Heart right ventricle (tissue), 16 donors: ENCODE results near the gene ZMYND10. TPM values are rescaled to one million over a fixed set of nuclear protein-coding genes. Genes with fewer than 3 reads are reported as not detected.

Experiments
- ATAC-seq, 8 donors: fragments of 200-7000 bp; cut with Tn5 transposase; one replicate each; pipeline ENCODE4 v1.9.1; 2020; ENCODE audit warnings: mild to moderate bottlenecking in 8 of 8, moderate library complexity in 8 of 8, moderate number of reproducible peaks in 1 of 8
- DNase-seq, 2 donors: peaks; one replicate each; pipeline ENCODE4 v3.0.0-alpha.2; 2020
- H3K27ac ChIP-seq, 10 donors: fragments of 200-600 bp; sonication (generic) in 2 of 10; one replicate each; pipeline versions ENCODE4 v1.5.0 to v1.8.0; 2020 to 2022; ENCODE audit warnings: mild to moderate bottlenecking in 3 of 10
- H3K27me3 ChIP-seq, 7 donors: fragments of 200-600 bp; one replicate each; pipeline ENCODE4 v1.8.0; 2021 to 2022; ENCODE audit warnings: mild to moderate bottlenecking in 2 of 7
- H3K36me3 ChIP-seq, 9 donors: fragments of 200-600 bp; sonication (generic) in 1 of 9; one replicate each; pipeline versions ENCODE4 v1.5.0 to v1.8.0; 2020 to 2022; ENCODE audit warnings: mild to moderate bottlenecking in 2 of 9
- H3K4me1 ChIP-seq, 9 donors: fragments of 200-600 bp; sonication (generic) in 1 of 9; one replicate each; pipeline versions ENCODE4 v1.5.0 to v1.8.0; 2020 to 2022; ENCODE audit warnings: mild to moderate bottlenecking in 4 of 9
- H3K4me3 ChIP-seq, 10 donors: fragments of 200-600 bp; sonication (generic) in 2 of 10; one replicate each; pipeline versions ENCODE4 v1.5.0 to v1.8.0; 2020 to 2022; ENCODE audit warnings: mild to moderate bottlenecking in 7 of 10, moderate library complexity in 2 of 10
- H3K9me3 ChIP-seq, 11 donors: fragments of 200-600 bp in 10 of 11; sonication (generic) in 2 of 11; one replicate each; pipeline versions ENCODE4 v1.5.0 to v1.8.0; 2013 to 2022; ENCODE audit warnings: mild to moderate bottlenecking in 2 of 11, control low read depth in 1 of 11, moderate library complexity in 1 of 11
- CTCF ChIP-seq, 9 donors: fragments of 200-600 bp; sonication (generic) in 2 of 9; IDR thresholded peaks; one replicate each; pipeline versions ENCODE4 v1.5.0 to v1.8.0; 2021 to 2022; ENCODE audit warnings: antibody characterized with exemption in 9 of 9, mild to moderate bottlenecking in 5 of 9, moderate library complexity in 1 of 9
- WGBS, 2 donors: extraction: QIAGEN DNeasy Blood & Tissue Kit; methylation state at CpG; one replicate each; pipeline ENCODE4 v1.1.7; 2013; ENCODE audit warnings: inconsistent platforms in 1 of 2; 5-methylcytosine and 5-hydroxymethylcytosine counted together
- intact Hi-C, 10 donors: fragments of 100-400 bp; cut with DNase I; formaldehyde crosslinking; loops; one replicate each; pipeline versions ENCODE4 v1.11.1 to v1.14.2; 2022
- polyA plus RNA-seq, 2 donors: library from polyadenylated mRNA; stranded (reverse); fragments of 200-250 nt; gene quantifications; one replicate each; pipeline ENCODE4 v1.2.3, GENCODE V29; 2013
- total RNA-seq, 10 donors: library from RNA; stranded (reverse); fragmentation: NEBNext Ultra II Directional in 3 of 10; extraction: Animal tissue kit (Norgen Biotek cat#: 25700) in 3 of 10; gene quantifications; one replicate each; pipeline versions ENCODE4 v1.2.1 to v1.2.4, GENCODE V29; 2021 to 2023
- donor health status: Arrhythmogenic right ventricular cardiomyopathy.
- donor health status: ischemic (EF 13 %, LVEDD 7.1; RV severe dilation, severe dysfunction).
- donor health status: healthy with polysubstance abuse.
- donor health status: DM: no; HTN: yes; CAD: no.
- donor health status: DM: no; HTN: no; CAD: no.
- donor health status: ischemic (EF 25% LVEDD 6.9; RV normal size, moderate dysfunction).
- donor health status: ischemic (EF 25% LVEDD 5.7; RV mildly dilated, moderate dysfunction).
- donor health status: healthy.
- donor health status: DM: yes; HTN: yes; CAD: no.
- donor health status: Ischemic cardiomyopathy.
- donor health status: ischemic (EF 35%, LVEDD 5.7; RV mildly dilated, moderate dysfunction).
- donor health status: nonischemic (EF 11% LVEDD 7.7; RV severe dilation, severe dysfunction).
- donor health status: DM: yes; HTN: yes; CAD: no.
- donor health status: PGD.
- donor health status: ischemic (EF 29% LVEDD 5.4; RV normal size, mild dysfunction).
- donor health status: nonischemic (EF 23%, LVEDD 6.1; RV moderate dilation, normal function).

ZMYND10 gene
- total and polyA plus RNA-seq, 12 donors = 0.15 to 0.88 (median 0.22) TPM; not detected in 7

GRCh38 chr3:50356553-50356952 is 11.0 kb upstream of the ZMYND10 start:
- 34 to 37% methylated on average over 5 of the region's 5 CpGs for WGBS, 2 donors
- Histone ChIP-seq H3K9me3 (no peaks in the 10 kb centered on the region), H3K27me3 (no peaks in the 10 kb centered on the region), H3K4me3 (peak overlapping the region in 9 of 10 donors; percentile 20 to 100 (median 90)), H3K27ac (peak overlapping the region in 8 of 10 donors; percentile 13 to 97 (median 50)), H3K36me3 (peaks cover 0 to 60% (median 23%) of the 10 kb centered on the region in 9 donors), H3K4me1 (peaks cover 30 to 61% (median 46%) of the 10 kb centered on the region in 9 donors)
- TF ChIP-seq CTCF (IDR thresholded peaks at IDR 0.05) = no peak
- DNase-seq = peak in 1 of 2 donors; percentile 61
- ATAC-seq = peak in 7 of 8 donors; percentile 4 to 36 (median 17)
- intact Hi-C loops = loop anchor here in 1 of 10 donors (5.0 kb wide), 1 partner anchor 256 kb away; the partner anchor contains the start of gene CISH

DNA sequence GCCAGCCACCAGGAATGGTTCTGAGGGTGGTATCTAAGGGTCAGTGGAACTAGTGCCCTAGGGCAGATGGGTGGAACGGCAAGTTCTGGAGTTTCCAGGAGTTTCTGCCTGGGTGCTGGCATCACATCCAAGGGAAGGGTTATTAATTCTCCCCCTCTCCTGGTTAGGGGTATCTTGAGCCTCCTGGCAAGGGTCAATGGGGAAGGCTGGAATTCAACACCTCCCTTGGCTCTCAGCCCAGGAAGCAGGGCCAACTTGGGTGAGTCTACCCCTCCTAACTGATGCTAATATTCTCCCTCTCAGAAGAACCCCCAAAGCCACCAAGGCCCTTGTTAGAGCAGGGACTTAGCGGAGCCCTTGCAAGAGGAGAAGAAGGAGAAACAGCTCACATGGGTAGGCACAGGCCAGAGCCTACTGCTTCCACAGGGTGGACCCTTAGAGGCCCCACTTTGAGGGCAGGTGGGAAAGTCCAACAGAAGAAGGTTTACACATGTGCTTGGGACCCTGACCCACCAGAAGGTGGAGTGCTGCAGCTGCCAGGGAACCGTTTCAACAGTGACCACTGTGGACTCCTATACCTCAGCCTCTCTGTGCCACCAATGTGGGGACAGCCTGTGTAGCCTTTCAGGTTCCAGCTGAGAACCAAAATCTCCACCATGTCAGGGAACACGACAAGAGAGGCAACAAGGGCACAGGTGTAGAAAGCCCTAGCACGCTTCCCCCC is 10.5 kb upstream of the ZMYND10 start:
- H3K9me3 ChIP-seq = no peaks in the 10 kb centered on the region
- intact Hi-C loops = loop anchor here in 1 of 10 donors (5.0 kb wide), 1 partner anchor 256 kb away; the partner anchor contains the start of gene CISH
- DNase-seq (no peak), ATAC-seq (no peak)
- H3K36me3 ChIP-seq = peaks cover 0 to 60% (median 23%) of the 10 kb centered on the region in 9 donors
- H3K27ac ChIP-seq = peak overlapping the region in 7 of 10 donors; percentile 31 to 97 (median 49)
- H3K4me1 ChIP-seq = peaks cover 35 to 67% (median 52%) of the 10 kb centered on the region in 9 donors
- no peaks in the 10 kb centered on the region for H3K27me3 ChIP-seq
- H3K4me3 ChIP-seq = peak overlapping the region in 8 of 10 donors; percentile 20 to 98 (median 90)
- WGBS, 2 donors = 48 to 54% methylated on average over 5 of the region's 5 CpGs
- no peak for TF ChIP-seq CTCF (IDR thresholded peaks at IDR 0.05)

DNA sequence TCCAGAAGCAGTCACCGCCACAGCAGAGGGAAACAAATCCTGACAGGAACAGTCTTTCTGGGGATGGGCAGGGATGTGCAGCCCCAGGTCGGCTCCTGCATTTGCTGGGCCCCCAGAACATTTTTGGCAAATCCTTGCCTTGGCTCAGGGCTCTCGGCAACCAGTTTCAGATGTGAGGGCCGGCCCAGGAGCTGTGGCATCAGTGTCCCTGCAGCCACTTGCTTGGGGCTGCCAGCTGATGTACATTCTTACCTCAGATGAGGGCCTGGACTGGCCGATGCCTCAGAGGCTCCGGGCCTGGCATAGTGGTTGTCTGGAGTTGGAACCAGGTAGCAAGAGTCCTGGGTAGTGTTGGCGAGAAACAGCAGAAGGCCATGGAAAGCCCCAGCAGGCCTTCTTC is 9.3 kb upstream of the ZMYND10 start:
- no peak for TF ChIP-seq CTCF (IDR thresholded peaks at IDR 0.05)
- Histone ChIP-seq H3K9me3 (no peaks in the 10 kb centered on the region), H3K36me3 (peaks cover 0 to 60% (median 23%) of the 10 kb centered on the region in 9 donors), H3K27ac (peak overlapping the region in 1 of 10 donors; percentile 11), H3K27me3 (no peaks in the 10 kb centered on the region), H3K4me1 (peaks cover 38 to 72% (median 59%) of the 10 kb centered on the region in 9 donors), H3K4me3 (no peak overlapping the region)
- 87 to 94% methylated on average over 7 of the region's 7 CpGs for WGBS, 2 donors
- ATAC-seq (no peak), DNase-seq (no peak)
- intact Hi-C loops = loop anchor here in 3 of 10 donors (5.0 kb wide), 2 partner anchors 187 to 257 kb away; partner anchors contain the start of gene CISH (in 2 of the 3)

DNA sequence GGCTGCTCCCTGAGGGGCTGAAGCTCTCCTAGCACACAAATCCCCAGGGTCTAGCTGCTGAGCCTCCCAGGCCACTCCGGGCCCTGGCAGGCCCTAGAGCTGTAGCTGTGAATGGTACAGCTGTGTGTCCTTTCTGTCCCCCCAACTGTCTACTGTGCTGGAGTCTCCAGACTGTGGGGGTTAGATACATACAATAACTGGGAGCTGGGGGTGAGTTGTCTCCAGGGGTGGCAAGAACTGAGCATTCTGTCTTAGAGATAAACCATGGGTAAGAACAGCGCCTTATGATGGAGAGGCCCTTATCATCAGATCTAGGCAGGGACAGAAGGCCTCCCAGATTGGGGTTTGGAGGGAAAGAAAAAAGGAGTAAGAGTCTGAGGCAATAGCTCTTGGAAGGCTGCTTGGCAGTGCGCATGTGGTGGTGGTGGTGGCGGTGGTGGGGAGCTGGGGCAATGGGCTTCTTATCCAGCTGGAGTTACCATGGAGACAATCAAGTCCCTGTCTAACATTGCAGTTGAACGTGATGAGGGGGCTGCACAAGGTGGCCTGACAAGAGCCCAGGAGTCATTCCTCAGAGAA is 8.7 kb upstream of the ZMYND10 start:
- DNase-seq = no peak
- H3K27ac ChIP-seq = no peak overlapping the region
- WGBS, 2 donors = 73 to 74% methylated on average over 5 of the region's 5 CpGs
- no peak for ATAC-seq
- TF ChIP-seq CTCF (IDR thresholded peaks at IDR 0.05) = no peak
- peaks cover 42 to 75% (median 65%) of the 10 kb centered on the region in 9 donors for H3K4me1 ChIP-seq
- H3K27me3 ChIP-seq = no peaks in the 10 kb centered on the region
- intact Hi-C loops = loop anchor here in 2 of 10 donors (5.0 kb wide), 2 partner anchors 188 to 258 kb away; partner anchors contain the start of gene CISH (in 1 of the 2)
- H3K36me3 ChIP-seq = peaks cover 0 to 60% (median 23%) of the 10 kb centered on the region in 9 donors
- H3K4me3 ChIP-seq = no peak overlapping the region
- H3K9me3 ChIP-seq = no peaks in the 10 kb centered on the region
